ENCODE results near the gene PRKN. TPM values are rescaled to one million over a fixed set of nuclear protein-coding genes. Genes with fewer than 3 reads are reported as not detected.

The PRKN gene
- total and polyA plus RNA-seq, 2 experiments from 2014 or later = 0.10 to 0.84 TPM

DNA sequence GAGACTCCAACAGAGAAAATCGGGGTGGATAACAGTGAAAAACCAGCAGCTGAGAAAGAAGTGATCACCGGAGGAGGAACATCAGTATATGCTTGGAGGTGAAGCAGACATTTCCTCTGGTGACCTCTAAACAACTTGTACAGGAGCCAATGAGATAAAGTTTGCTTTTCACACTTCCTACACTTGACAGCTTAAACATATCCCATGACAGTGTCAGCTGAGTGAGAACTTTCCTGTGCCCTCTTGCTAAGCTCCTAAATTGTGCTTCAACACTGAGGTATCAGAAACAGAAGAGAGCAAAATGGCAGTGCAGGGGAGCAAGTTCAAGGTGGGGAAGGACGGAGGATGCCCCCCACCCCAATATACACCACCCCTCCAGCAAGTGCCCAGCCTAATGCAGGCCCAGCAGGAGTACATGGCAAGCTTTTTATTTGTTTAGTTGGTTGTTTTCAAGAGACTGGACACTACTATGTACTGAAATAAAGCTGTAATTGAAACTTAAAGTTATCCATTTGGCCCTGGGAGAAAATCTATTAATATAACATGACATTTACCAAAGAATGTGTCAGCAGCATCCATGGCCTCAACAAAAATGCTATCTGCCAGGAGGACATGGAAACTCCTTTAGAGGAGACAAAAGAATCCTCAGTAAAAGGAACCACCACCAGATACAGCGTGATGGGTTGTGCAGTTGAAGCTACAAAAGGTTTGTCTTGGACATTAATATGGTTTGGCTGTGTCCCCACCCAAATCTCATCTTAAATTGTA is 540.2 kb downstream of the PRKN start (continued):
- TF ChIP-seq, protein P1, sequence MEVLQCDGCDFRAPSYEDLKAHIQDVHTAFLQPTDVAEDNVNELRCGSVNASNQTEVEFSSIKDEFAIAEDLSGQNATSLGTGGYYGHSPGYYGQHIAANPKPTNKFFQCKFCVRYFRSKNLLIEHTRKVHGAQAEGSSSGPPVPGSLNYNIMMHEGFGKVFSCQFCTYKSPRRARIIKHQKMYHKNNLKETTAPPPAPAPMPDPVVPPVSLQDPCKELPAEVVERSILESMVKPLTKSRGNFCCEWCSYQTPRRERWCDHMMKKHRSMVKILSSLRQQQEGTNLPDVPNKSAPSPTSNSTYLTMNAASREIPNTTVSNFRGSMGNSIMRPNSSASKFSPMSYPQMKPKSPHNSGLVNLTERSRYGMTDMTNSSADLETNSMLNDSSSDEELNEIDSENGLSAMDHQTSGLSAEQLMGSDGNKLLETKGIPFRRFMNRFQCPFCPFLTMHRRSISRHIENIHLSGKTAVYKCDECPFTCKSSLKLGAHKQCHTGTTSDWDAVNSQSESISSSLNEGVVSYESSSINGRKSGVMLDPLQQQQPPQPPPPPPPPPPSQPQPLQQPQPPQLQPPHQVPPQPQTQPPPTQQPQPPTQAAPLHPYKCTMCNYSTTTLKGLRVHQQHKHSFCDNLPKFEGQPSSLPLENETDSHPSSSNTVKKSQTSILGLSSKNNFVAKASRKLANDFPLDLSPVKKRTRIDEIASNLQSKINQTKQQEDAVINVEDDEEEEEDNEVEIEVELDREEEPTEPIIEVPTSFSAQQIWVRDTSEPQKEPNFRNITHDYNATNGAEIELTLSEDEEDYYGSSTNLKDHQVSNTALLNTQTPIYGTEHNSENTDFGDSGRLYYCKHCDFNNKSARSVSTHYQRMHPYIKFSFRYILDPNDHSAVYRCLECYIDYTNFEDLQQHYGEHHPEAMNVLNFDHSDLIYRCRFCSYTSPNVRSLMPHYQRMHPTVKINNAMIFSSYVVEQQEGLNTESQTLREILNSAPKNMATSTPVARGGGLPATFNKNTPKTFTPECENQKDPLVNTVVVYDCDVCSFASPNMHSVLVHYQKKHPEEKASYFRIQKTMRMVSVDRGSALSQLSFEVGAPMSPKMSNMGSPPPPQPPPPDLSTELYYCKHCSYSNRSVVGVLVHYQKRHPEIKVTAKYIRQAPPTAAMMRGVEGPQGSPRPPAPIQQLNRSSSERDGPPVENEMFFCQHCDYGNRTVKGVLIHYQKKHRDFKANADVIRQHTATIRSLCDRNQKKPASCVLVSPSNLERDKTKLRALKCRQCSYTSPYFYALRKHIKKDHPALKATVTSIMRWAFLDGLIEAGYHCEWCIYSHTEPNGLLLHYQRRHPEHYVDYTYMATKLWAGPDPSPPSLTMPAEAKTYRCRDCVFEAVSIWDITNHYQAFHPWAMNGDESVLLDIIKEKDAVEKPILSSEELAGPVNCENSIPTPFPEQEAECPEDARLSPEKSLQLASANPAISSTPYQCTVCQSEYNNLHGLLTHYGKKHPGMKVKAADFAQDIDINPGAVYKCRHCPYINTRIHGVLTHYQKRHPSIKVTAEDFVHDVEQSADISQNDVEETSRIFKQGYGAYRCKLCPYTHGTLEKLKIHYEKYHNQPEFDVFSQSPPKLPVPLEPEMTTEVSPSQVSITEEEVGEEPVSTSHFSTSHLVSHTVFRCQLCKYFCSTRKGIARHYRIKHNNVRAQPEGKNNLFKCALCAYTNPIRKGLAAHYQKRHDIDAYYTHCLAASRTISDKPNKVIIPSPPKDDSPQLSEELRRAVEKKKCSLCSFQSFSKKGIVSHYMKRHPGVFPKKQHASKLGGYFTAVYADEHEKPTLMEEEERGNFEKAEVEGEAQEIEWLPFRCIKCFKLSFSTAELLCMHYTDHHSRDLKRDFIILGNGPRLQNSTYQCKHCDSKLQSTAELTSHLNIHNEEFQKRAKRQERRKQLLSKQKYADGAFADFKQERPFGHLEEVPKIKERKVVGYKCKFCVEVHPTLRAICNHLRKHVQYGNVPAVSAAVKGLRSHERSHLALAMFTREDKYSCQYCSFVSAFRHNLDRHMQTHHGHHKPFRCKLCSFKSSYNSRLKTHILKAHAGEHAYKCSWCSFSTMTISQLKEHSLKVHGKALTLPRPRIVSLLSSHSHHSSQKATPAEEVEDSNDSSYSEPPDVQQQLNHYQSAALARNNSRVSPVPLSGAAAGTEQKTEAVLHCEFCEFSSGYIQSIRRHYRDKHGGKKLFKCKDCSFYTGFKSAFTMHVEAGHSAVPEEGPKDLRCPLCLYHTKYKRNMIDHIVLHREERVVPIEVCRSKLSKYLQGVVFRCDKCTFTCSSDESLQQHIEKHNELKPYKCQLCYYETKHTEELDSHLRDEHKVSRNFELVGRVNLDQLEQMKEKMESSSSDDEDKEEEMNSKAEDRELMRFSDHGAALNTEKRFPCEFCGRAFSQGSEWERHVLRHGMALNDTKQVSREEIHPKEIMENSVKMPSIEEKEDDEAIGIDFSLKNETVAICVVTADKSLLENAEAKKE (CRISPR knock-in tag; IDR thresholded peaks at IDR 0.05) = no peak
- no peak for TF ChIP-seq JUNB (IDR thresholded peaks at IDR 0.05; ENCODE audit: unreplicated experiment)

DNA sequence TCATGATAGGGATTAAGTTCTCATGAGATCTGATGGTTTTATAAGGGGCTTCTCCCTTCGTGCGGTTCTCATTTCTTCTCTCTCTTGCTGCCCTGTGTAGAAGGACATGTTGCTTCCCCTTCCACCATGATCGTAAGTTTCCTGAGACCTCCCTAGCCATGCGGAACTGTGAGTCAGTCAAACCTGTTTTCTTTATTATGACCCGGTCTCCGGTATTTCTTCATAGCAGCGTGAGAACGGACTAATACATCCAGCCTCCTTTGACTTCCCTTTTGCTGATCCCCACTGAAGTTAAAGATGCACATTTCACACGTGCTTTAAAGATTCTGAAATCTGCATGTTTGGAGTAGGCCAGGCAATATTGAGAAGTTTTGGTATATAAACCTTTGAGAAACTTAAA is 543.1 kb downstream of the PRKN start:
- Histone ChIP-seq H2AFZ (no peak overlapping the region), H3K4me2 (no peak overlapping the region), H3K4me3 (no peak overlapping the region), H3K27ac (ENCODE audit: low read depth) (no peak overlapping the region), H3K36me3 (ENCODE audit: insufficient read depth) (no peaks in the 10 kb centered on the region; the same call in 1 of the 2 replicates), H3K4me1 (ENCODE audit: insufficient read depth) (peaks cover 3% of the 10 kb centered on the region; the same call in 1 of the 2 replicates), H4K20me1 (replicated peaks; ENCODE audit: insufficient read depth) (no peaks in the 10 kb centered on the region), H3K27me3 (ENCODE audit: insufficient read depth) (no peaks in the 10 kb centered on the region), H3F3A (replicated peaks; ENCODE audit: low read depth) (no peaks in the 10 kb centered on the region), H3K79me2 (replicated peaks; ENCODE audit: insufficient read depth) (no peaks in the 10 kb centered on the region), H3K9me2 (ENCODE audit: insufficient read depth) (peaks cover 4% of the 10 kb centered on the region; the same call in 1 of the 2 replicates)
- H3K4me1 Mint-ChIP-seq = peaks cover 3% of the 10 kb centered on the region; the same call in 2 of the 3 replicates
- H3K4me3 Mint-ChIP-seq = no peak overlapping the region
- ATAC-seq (no peak), DNase-seq (ENCODE audit: low spot score) (no peak)
- no peaks in the 10 kb centered on the region for H3K36me3 Mint-ChIP-seq (ENCODE audit: low read depth)
- peaks cover 2% of the 10 kb centered on the region; the same call in 2 of the 3 replicates for H3K9me3 Mint-ChIP-seq
- no peak overlapping the region for H3K27ac Mint-ChIP-seq
- no peak for TF ChIP-seq EZH2 (IDR thresholded peaks at IDR 0.05; ENCODE audit: low read depth, unreplicated experiment)
- no peak for TF ChIP-seq JUNB (IDR thresholded peaks at IDR 0.05; ENCODE audit: unreplicated experiment)
- TF ChIP-seq, protein P2, sequence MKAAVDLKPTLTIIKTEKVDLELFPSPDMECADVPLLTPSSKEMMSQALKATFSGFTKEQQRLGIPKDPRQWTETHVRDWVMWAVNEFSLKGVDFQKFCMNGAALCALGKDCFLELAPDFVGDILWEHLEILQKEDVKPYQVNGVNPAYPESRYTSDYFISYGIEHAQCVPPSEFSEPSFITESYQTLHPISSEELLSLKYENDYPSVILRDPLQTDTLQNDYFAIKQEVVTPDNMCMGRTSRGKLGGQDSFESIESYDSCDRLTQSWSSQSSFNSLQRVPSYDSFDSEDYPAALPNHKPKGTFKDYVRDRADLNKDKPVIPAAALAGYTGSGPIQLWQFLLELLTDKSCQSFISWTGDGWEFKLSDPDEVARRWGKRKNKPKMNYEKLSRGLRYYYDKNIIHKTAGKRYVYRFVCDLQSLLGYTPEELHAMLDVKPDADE (IDR thresholded peaks at IDR 0.05) = no peak
- TF ChIP-seq CTCF (conservative IDR thresholded peaks at IDR 0.05; ENCODE audit: low read depth in 2 of 2) = no peak
- H3K27me3 Mint-ChIP-seq (ENCODE audit: insufficient read depth, low read depth, poor library complexity) = peaks cover 4% of the 10 kb centered on the region

Data from GM23338 (cell line).